Measurements from ENCODE around the gene CELSR1. TPM values are rescaled to one million over a fixed set of nuclear protein-coding genes. Genes with fewer than 3 reads are reported as not detected.

CELSR1 gene
- total RNA-seq, 1 experiment from 2014 or later = 22.6 TPM

DNA sequence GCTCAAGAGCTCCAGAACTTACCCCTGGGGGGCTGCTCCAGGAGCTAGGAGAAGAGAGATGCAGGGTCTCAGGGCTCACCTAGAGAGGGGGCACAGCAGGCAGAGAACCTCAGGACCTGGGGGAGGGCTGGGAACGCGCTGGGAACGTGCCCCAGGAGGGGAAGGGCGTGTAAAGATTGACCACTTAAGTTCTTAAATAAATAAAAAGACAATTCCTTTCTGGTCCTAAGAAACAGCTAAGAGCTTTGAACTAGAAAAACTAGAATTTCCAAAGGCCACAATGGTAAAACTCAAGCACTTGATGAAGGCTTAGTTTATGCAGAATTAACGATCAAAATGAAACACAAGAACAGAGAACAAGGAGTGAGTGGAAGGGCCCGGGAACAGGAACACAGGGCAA lies 89.1 kb downstream of the CELSR1 start:
- Histone ChIP-seq H3K79me2 (ENCODE audit: insufficient read depth, low read length) (no peaks in the 10 kb centered on the region), H3K4ac (ENCODE audit: low read depth, low read length) (no peak overlapping the region), H2BK15ac (ENCODE audit: low read depth, low read length) (no peak overlapping the region), H3K18ac (ENCODE audit: insufficient read length, low read depth, low read length) (no peak overlapping the region), H3K9me3 (ENCODE audit: control insufficient read depth, low read depth, low read length) (no peaks in the 10 kb centered on the region), H2BK120ac (ENCODE audit: low read depth, low read length, poor library complexity, severe bottlenecking) (no peak overlapping the region), H4K91ac (ENCODE audit: insufficient read length, low read depth, low read length) (no peak overlapping the region), H3T11ph (ENCODE audit: low read length) (no peak overlapping the region), H3K56ac (ENCODE audit: insufficient read length, low read depth, low read length) (no peak overlapping the region), H3K4me2 (ENCODE audit: insufficient read depth, insufficient read length, low read length) (no peak overlapping the region), H3K14ac (ENCODE audit: insufficient read depth, low read length) (no peak overlapping the region), H2BK12ac (ENCODE audit: insufficient read length, low read depth, low read length) (no peak overlapping the region), H3K9ac (ENCODE audit: extremely low read depth, insufficient read length, low read length) (no peak overlapping the region), H3K23ac (ENCODE audit: insufficient read length, low read depth, low read length) (no peak overlapping the region), H2AFZ (ENCODE audit: low read length) (no peak overlapping the region), H2BK5ac (ENCODE audit: insufficient read length, low read length) (no peak overlapping the region), H2AK5ac (ENCODE audit: insufficient read length, low read length) (no peak overlapping the region), H4K20me1 (ENCODE audit: control insufficient read depth, insufficient read depth, insufficient read length) (no peaks in the 10 kb centered on the region), H2BK20ac (ENCODE audit: low read depth, low read length, poor library complexity, severe bottlenecking) (no peak overlapping the region), H3K27me3 (ENCODE audit: insufficient read depth, low read length) (no peaks in the 10 kb centered on the region), H3K23me2 (ENCODE audit: insufficient read length, low read depth, low read length, poor library complexity, severe bottlenecking) (no peaks in the 10 kb centered on the region), H3K27ac (ENCODE audit: insufficient read length, low read depth, low read length) (no peak overlapping the region), H4K8ac (replicated peaks; ENCODE audit: insufficient read length, low read depth, low read length) (no peak overlapping the region), H4K5ac (ENCODE audit: insufficient read length, low read depth, low read length) (no peak overlapping the region), H3K79me1 (ENCODE audit: insufficient read depth, low read depth, low read length, poor library complexity, severe bottlenecking) (no peaks in the 10 kb centered on the region), H3K4me1 (ENCODE audit: insufficient read depth, low read length) (peaks cover 3% of the 10 kb centered on the region; the same call in 1 of the 2 replicates)
- H3K27ac Mint-ChIP-seq = no peak overlapping the region
- WGBS (ENCODE audit: extremely low coverage, insufficient read length, low lambda C conversion rate) = no CpG with 5 or more reads among the region's 6 CpGs
- H3K4me3 Mint-ChIP-seq = no peak overlapping the region
- TF ChIP-seq, protein P1, sequence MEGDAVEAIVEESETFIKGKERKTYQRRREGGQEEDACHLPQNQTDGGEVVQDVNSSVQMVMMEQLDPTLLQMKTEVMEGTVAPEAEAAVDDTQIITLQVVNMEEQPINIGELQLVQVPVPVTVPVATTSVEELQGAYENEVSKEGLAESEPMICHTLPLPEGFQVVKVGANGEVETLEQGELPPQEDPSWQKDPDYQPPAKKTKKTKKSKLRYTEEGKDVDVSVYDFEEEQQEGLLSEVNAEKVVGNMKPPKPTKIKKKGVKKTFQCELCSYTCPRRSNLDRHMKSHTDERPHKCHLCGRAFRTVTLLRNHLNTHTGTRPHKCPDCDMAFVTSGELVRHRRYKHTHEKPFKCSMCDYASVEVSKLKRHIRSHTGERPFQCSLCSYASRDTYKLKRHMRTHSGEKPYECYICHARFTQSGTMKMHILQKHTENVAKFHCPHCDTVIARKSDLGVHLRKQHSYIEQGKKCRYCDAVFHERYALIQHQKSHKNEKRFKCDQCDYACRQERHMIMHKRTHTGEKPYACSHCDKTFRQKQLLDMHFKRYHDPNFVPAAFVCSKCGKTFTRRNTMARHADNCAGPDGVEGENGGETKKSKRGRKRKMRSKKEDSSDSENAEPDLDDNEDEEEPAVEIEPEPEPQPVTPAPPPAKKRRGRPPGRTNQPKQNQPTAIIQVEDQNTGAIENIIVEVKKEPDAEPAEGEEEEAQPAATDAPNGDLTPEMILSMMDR (conservative IDR thresholded peaks at IDR 0.05) = no peak
- no peak for DNase-seq
- no peaks in the 10 kb centered on the region for H3K9me3 Mint-ChIP-seq
- H3K36me3 Mint-ChIP-seq (ENCODE audit: insufficient read depth in 1 of 3, low read depth in 3 of 3) = no peaks in the 10 kb centered on the region
- H3K27me3 Mint-ChIP-seq (ENCODE audit: low read depth) = no peaks in the 10 kb centered on the region; the same call in 1 of the 2 replicates
- peaks cover 21 to 37% of the 10 kb centered on the region in 2 experiments for H3K4me1 Mint-ChIP-seq

Measured in H9 (cell line).